HepG2 (cell line): ENCODE results near the gene SLC4A2. TPM values are rescaled to one million over a fixed set of nuclear protein-coding genes. Genes with fewer than 3 reads are reported as not detected.

ENCODE experiments used
- ARNTL ChIP-seq: sonication (generic); formaldehyde crosslinking; IDR thresholded peaks from 2 replicates; pipeline ENCODE4 v1.4.0; 2020; ENCODE audit warnings: mild to moderate bottlenecking, missing genetic modification reagents
- CEBPB ChIP-seq: IDR thresholded peaks from 2 replicates; pipeline ENCODE4 v1.6.1; 2011; ENCODE audit warnings: low read depth, low read length, improper control_type of control experiment, borderline replicate concordance
- HMGXB4 ChIP-seq, 2 experiments: sonication (generic) in 1 of 2; formaldehyde crosslinking in 1 of 2; IDR thresholded peaks; 2 replicates each; pipeline versions ENCODE4 v1.4.0 to v1.6.1; 2018 to 2020; ENCODE audit warnings: missing genetic modification reagents in 2 of 2, borderline replicate concordance in 1 of 2, low read depth in 1 of 2, mild to moderate bottlenecking in 1 of 2, missing biosample characterization in 1 of 2
- KDM5B ChIP-seq: sonication (generic); formaldehyde crosslinking; IDR thresholded peaks from 2 replicates; pipeline ENCODE4 v1.4.0; 2020; ENCODE audit warnings: missing genetic modification reagents, mild to moderate bottlenecking, borderline replicate concordance
- KLF9 ChIP-seq: IDR thresholded peaks from 2 replicates; pipeline ENCODE4 v1.6.1; 2016; ENCODE audit warnings: low read depth
- NR2F1 ChIP-seq, 2 experiments: fragments of 450-650 bp in 1 of 2; formaldehyde crosslinking in 1 of 2; IDR thresholded peaks; 2 replicates each; pipeline versions ENCODE4 v1.5.0 to v1.6.1; 2016 to 2020; ENCODE audit warnings: mild to moderate bottlenecking in 1 of 2, missing compliant biosample characterization in 1 of 2, missing genetic modification reagents in 1 of 2, moderate library complexity in 1 of 2
- SNAPC4 ChIP-seq: sonication (generic); formaldehyde crosslinking; IDR thresholded peaks from 2 replicates; pipeline ENCODE4 v1.4.0; 2020; ENCODE audit warnings: mild to moderate bottlenecking, missing genetic modification reagents
- TP53 ChIP-seq: sonication (generic); formaldehyde crosslinking; conservative IDR thresholded peaks from 2 replicates; pipeline ENCODE4 v1.4.0; 2020; ENCODE audit warnings: missing genetic modification reagents
- ZBTB49 ChIP-seq: sonication (generic); formaldehyde crosslinking; IDR thresholded peaks from 2 replicates; pipeline ENCODE4 v1.4.0; 2020; ENCODE audit warnings: missing genetic modification reagents, borderline replicate concordance
- ZC3H4 ChIP-seq: sonication (generic); formaldehyde crosslinking; IDR thresholded peaks from 2 replicates; pipeline ENCODE4 v1.4.0; 2020; ENCODE audit warnings: missing genetic modification reagents, borderline replicate concordance
- ZNF609 ChIP-seq: sonication (generic); formaldehyde crosslinking; IDR thresholded peaks from 2 replicates; pipeline ENCODE4 v1.4.0; 2020; ENCODE audit warnings: mild to moderate bottlenecking, missing genetic modification reagents, borderline replicate concordance
- ZNF749 ChIP-seq: sonication (generic); formaldehyde crosslinking; IDR thresholded peaks from 2 replicates; pipeline ENCODE4 v1.8.0; 2022; ENCODE audit warnings: mild to moderate bottlenecking, missing genetic modification reagents, moderate library complexity, borderline replicate concordance
- ZSCAN25 ChIP-seq: sonication (generic); formaldehyde crosslinking; IDR thresholded peaks from 2 replicates; pipeline ENCODE4 v1.8.0; 2022; ENCODE audit warnings: mild to moderate bottlenecking, missing genetic modification reagents
- polyA plus RNA-seq, 8 experiments: library from polyadenylated mRNA; depleted of rRNA in 3 of 8; stranded (reverse) in 7 of 8; unstranded in 1 of 8; fragments of >200 nt; fragmentation: Illumina TruSeq in 4 of 8; extraction: Trizol in 4 of 8; gene quantifications; 2 replicates each; pipeline versions ENCODE4 v1.2.1 to v1.2.3, GENCODE V29; 2011 to 2016; ENCODE audit warnings: low read depth in 4 of 8, missing spikeins in 1 of 8, mixed read lengths in 1 of 8; ENCODE audit not compliant: insufficient read depth in 1 of 8
- total RNA-seq, 5 experiments: library from RNA; depleted of rRNA; stranded (reverse); fragments of >200 nt; fragmentation: Illumina TruSeq; extraction: Trizol; gene quantifications; 2 replicates each; pipeline ENCODE4 v1.2.3, GENCODE V29; 2016; ENCODE audit warnings: low read depth in 1 of 5

Gene SLC4A2
- total and polyA plus RNA-seq, 2 of the 13 experiments (the other 11 are each of a cell fraction or from before 2014, with no cell fraction given): 51.9 to 73.4 TPM

- TF ChIP-seq HMGXB4 (CRISPR knock-in tag; IDR thresholded peaks at IDR 0.05; ENCODE audit: borderline replicate concordance in 1 of 2, low read depth in 1 of 2) (no peak), ZSCAN25 (CRISPR knock-in tag) (no peak), ZC3H4 (CRISPR knock-in tag) (no peak), KLF9 (CRISPR knock-in tag) (no peak), CEBPB (no peak), NR2F1 (CRISPR knock-in tag; IDR thresholded peaks at IDR 0.05) (no peak), TP53 (CRISPR knock-in tag) (no peak), SNAPC4 (CRISPR knock-in tag) (no peak), ZBTB49 (CRISPR knock-in tag) (no peak), ARNTL (CRISPR knock-in tag) (no peak), KDM5B (no peak), ZNF749 (CRISPR knock-in tag) (no peak), ZNF609 (CRISPR knock-in tag) (no peak)
Measured at GRCh38 chr7:151081170-151082101, 22.0 kb downstream of the SLC4A2 start (continued).
